Measurements from ENCODE around the gene FBN2.
"Not testable (repeated sequence)": the region's sequence is repeated elsewhere in the genome, so short reads cannot be mapped to it uniquely, and the experiment has no call there.

The FBN2 gene

DNA sequence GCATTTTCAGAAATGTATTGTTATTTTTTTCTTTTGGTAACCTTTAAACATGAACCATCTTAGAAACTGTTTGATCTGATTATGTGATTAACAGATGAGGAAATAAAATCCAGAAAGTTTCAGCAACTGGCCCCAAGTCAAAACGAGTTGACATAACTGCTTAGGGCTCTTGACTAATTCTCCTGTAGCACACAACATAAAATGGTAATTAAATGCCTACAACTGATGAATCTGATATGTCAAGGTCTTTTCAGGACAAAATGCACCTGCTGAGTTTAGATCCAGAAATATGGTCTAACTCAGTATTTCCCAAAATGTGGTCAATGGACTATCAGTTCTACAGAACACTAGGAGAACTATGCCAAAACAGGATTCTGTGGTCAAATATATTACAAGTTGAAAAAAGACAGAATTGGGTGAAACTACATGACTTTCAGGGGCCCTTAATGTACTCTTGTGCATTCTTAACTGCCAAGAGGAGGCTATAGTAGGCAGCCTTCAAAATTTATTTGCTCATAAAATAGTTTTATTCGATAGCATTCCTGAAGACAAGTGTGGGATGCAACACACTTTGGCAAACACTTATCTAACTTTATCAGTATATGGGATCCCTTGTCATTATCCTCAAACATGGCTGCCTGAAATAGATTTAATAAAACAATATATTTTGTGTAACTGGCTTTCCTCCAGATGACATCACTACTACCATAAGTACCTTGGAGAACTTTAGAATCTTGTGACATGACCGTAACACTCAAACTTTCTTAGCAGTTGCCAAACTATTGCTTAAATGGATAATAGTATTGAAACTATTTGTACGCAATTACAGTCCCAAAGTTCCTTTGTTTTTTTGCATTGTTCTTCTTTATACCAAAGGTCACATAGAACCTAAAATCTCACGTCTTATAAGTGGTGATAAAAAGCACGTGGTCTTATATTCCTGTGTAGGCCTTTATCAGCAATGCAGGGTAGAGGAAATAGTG lies 59.4 kb downstream of the FBN2 start:
- DNase-seq (ENCODE audit: low read depth), result no peak

DNA sequence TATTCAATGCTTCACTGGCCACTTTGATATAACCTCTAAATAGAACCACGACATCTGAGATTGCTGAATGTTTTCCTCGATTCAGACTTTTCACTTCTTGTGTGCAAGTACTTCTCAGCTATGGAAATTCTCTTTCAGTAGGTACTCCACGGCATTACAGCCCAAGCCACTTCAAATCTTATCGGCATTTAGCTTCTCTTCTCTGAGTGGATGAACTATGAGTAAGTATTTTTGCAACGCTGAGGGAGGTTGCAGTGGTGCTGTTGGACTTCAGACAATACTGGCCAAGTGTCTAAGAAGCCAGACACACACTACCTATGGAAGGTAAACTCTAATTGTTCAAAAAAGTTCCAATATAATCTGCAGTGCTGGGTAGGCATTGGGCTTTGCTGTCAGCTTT lies 60.1 kb downstream of the FBN2 start:
- no peak for DNase-seq (ENCODE audit: low read depth)

DNA sequence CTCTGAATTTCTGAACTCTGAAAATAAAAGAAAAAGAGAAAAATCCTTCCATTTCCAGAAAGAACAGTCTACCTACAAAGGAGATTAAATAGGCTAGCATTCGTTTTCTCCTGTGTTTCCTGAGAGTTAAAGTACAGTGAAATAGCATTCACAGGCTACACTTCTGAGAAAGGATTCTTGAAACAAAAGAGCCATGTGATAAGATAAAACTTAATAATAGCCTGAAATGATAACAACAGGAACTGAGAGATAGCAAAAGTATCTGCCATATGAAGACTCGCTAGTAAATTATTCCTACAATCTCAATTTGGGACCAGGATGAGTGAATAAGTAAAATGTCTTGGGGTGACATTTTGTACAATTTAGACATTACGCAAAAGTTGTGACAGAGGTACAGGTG lies 62.4 kb downstream of the FBN2 start:
- DNase-seq (ENCODE audit: low read depth), result no peak

DNA sequence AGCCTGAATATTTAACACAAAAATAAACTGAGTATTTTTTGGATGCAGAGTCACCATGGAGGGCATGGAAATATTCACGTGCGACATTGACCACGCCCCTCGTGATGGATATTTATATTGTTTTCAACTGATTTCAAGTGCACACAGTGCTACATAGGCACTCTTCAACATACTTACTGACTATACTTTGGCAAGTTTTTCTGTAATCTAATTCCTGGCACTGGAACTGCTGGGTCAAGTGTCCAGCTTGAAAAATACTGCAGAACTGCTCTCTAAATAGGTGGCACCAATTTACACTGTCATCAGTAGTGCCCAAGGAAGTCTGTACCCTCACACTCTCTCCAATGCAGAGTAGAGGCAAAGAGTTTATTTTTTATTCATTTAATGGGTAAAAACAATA lies 65.1 kb downstream of the FBN2 start:
- DNase-seq (ENCODE audit: low read depth), result no peak

DNA sequence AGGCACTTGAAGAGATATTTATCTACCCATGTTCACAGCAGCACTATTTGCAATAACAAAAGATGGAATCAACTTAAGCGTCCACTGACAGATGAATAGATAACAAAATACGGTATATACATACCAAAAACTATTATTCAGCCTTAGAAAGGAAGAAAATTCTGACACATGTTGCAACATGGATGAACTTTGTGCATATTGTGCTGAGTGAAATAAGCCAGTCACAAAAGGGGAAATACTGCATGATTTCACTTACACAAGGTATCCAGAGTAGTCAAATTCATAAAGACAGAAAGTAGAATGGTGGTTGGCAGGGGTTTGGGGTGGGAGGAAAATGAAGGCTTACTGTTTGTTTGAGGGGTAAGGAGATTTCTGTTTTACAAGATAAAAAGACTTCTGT lies 66.0 kb downstream of the FBN2 start:
- DNase-seq (ENCODE audit: low read depth), result no peak

DNA sequence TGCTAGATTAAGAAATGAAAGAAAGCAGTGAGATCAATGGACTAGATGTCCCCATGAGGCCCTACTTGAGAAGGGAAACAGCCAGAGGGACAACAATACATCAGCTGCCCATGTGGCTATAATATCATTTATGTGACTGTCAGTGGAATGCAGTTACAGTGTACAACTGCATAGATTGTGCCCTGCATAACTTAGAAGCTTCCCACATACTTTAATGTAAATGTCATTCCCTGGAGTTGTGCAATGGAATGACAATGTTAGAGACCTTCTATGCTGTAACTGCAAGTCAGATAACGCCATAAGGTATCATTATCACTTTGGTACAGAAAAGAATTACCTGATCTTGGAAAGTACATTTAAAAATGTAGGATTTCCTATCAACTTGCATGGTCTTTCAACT lies 67.4 kb downstream of the FBN2 start:
- DNase-seq (ENCODE audit: low read depth), result no peak

DNA sequence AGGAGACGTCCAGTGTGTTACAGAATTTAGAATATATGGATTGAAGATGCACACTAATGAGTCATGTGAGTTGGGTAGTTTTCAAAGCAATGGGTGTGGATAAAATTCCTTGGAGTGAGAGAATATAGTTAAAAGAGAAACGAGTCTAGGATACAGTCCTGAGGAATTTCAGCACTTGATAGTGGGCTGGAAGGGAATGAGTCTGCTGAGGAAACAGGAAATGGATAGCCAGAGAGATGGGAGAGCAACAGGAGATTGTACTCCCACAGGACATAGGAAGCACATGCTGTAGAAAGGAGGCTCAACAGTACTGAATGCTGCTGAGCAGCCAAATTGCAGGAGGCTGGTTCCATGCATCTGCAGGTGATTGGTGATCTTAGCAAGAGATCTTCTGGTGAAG lies 68.1 kb downstream of the FBN2 start:
- no peak for DNase-seq (ENCODE audit: low read depth)

DNA sequence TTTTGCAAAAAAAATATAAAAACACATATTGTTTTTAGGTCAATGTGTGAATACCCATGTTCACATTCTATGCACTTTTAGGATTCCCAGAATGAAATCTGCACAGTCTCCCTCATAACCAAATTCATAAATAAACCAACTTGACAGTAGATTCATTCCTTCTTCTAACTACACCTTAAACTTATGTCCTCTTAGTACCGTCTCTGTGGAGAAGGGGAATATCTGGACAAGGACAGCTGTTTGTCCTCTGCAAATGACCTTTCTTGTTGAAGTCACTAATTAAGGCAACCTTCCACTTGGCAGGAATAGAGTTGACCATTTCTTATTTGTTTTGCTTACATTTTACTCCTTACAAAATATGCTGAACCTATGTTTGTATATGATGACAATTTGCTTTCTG lies 71.1 kb downstream of the FBN2 start:
- DNase-seq (ENCODE audit: low read depth), result no peak

DNA sequence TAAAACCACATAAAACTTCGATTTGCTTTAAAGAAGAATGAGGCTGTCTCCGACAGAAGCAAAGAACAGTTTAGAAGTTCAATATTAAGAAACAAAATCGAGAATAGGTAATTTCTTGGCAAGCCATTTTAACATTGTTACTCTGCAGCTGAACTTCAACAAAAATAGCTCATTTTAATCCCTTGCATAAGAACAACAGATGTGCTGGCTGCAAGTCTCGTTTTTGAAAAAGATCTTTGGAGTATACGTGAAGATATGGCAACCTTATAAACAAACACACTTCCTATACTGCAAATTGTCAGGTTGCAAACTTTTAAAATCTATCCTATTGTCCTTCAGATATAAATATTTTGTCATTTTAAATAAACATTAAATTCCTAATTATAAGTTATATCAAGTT lies 71.5 kb downstream of the FBN2 start:
- DNase-seq (ENCODE audit: low read depth), result no peak

DNA sequence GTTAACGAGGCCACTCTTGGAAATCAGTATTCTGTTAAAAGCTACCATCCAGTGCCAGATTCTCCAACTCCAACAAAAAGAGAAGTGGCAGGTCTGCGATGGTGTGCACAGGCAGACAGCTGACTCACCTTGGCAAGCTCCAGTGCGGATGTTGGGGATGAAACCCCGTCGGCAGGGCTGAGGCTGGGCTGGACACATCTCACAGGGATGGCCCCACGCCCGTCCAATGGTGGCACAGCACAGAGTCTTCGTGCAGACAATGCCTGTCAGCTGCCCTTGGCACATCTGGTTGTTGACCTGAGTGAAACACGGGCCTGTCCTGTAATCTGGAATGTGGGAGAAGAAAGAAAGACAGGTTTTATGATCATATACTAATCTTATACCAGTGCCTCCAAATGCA lies 73.4 kb downstream of the FBN2 start:
- no peak for DNase-seq (ENCODE audit: low read depth)

DNA sequence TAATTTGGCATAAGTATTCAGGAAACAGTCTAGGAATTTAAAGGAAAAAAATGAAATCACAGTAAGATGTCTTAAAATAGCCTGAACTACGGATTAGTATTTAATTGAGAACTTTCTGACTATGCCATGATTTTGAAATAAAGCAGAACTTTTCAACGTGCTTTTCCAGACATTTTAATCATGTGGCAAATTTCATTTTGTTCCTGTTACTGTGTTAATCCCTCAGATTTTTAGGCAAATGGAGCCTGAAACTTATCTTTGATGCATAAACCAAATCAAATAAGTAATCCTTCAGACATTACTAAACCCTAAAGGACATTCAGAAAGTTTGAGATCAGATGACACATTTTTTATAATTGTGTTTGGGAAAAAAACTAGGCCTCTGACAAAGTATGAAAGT lies 75.7 kb downstream of the FBN2 start:
- DNase-seq (ENCODE audit: low read depth), result no peak

DNA sequence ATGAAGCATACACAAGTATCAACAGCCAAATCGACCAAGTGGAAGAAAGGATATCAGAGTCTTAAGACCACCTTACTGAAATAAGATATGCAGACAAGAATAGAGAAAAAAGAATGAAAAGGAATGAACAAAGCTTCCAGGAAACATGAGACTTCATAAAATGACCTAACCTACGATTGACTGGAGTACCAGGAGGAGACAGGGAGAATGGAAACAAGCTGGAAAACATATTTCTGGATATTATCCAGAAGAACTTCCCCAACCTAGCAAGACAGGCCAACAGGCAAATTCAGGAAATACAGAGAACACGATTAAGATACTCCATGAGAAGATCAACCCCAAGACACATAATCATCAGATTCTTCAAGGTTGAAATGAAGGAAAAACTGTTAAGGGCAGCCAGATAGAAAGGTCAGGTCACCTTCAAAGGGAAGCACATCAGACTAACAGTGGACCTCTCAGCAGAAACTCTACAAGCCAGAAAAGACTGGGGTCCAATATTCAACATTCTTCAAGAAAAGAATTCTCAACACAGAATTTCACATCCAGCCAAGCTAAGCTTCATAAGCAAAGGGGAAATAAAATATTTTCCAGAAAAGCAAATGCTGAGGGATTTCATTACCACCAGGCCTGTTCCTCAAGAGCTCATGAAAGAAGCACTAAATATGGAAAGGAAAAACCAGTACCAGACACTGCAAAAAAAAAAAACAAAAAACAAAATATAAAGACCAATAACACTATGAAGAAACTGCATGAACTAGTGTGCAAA lies 80.7 kb downstream of the FBN2 start:
- DNase-seq (ENCODE audit: low read depth), result not testable (repeated sequence)

DNA sequence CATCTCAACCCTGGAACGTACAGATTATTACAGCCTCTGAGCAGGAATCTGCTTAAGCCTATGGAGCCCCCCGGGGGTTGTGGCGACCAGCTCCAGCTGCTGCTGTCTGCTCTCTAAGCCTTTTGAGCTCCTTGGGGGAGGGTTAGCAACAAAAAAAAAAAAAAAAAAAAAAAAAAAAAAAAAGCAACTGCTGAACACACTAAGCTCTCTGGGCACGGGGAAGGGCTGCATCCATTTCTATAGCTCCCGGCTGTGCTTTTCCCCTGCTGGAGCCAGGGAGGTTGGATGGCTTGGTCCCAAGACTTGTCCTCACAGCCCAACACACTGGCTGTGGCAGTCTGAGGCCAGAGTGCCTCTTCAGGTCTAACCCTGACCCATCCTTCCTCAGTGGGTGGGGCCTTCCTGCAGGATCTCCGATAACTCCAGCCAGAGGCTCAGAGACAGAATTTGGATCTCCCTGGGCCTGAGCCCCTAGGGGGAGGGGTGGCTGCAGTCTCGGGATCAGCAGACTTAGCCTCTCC lies 82.1 kb downstream of the FBN2 start:
- DNase-seq (ENCODE audit: low read depth), result no peak

DNA sequence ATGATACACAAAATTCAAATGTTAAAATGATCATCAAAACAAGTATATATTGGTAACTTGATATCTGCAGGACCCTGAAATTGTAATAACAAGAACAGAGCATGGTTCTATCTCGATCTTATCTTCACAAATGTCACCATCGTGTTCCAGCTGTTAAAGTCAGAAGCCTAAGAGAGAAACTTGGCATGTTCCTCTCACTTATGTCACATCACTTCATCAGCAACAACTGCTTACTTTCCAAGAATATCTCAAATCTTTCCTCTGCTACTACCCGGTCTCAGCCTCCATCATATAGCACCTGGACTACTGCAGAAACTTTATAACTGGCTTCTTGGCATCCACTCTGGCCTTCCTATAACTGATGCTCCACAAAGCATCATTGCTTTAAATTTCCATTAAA lies 84.9 kb downstream of the FBN2 start:
- no peak for DNase-seq (ENCODE audit: low read depth)

DNA sequence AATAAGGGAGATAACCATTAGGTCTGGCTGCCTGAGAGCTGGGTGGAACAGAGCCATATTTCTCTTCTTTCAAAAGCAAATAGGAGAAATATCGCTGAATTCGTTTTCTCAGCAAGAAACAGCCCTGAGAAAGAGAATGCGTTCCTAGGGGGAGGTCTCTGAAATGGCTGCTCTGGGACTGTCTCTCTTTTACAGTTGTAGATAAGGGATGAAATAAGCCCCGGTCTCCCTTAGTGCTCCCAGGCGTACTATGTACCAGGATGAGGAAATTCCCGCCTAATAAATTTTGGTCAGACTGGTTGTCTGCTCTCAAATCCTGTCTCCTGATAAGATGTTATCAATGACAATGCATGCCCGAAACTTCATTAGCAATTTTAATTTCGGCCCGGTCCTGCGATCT lies 90.8 kb downstream of the FBN2 start:
- not testable (repeated sequence) for DNase-seq (ENCODE audit: low read depth)

DNA sequence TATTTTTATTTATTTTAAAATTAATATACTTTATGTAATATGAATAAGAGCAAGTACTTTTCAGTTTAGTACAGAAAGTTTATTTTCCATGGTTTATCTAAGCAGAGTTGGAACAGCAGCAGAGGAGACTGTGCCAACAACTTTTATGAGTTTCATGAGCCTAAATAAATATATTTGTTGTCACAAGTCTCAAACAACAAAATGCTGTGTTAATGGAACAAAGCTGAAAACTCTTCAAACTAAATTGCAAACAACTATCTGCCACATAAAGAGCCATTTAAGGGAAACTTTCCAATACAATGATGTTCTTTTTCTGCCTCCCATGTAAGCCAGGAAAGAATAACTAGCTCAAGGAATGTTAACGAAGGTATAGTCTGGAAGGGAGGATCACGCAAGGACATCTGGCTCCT lies 96.1 kb downstream of the FBN2 start:
- DNase-seq (ENCODE audit: low read depth), result no peak

DNA sequence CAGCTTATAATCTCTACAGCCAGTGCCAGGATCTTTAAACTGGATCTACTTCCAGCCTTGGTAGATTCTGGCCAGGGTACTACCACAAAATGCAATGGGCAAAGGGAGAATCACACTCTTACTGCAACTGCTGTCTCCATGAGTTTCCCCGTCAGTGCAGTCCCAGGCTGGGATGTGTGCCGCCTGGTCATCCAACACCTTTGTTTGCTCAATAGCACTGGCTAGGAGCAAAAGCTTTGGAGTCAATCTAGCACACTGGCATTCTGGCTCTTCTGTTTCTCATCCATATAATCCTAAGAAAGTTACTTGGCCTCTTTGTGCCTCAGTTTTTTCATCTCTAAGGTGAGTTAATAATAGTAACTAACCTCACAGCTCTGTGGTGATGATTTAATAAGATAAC lies 96.9 kb downstream of the FBN2 start:
- no peak for DNase-seq (ENCODE audit: low read depth)

DNA sequence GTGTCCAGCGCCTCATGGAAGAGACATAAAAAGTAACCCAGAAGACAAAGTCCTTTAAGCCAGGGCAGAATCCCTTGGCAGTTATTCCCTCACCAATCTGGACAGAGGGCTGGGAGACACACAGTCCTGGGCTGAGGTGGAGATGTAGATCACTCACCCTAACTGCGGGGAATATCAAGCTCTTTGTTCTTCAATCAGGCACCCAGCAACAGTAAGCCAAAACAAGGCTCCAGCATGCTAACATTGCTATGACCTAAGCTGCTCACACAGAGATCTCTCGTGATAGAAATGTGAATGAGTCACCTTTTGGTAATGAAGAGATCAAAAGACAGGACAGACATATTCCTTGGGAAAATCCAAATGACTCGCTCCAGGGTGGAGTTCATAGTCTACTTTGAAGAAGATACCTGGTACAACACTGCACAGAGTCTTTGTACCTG lies 101.3 kb downstream of the FBN2 start:
- no peak for DNase-seq (ENCODE audit: low read depth)

DNA sequence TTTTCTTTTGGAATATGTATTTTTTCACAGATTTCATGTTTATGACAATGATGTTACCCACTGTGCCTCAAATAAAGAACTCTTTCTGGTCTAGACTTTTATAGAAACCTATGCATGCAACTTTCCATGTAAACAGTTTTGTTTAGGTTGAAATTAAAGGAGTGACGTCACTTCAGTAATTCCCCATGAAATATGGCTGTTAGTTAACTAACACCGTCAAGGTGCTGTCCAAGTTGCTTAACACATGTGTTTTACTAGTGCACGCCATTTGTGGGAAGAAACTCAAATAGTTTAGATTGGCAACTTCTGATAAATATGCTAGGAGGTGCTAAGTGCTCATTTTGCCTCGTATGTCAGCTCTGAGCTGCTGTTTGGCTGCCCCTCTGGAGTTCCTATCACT lies 102.2 kb downstream of the FBN2 start:
- no peak for DNase-seq (ENCODE audit: low read depth)

DNA sequence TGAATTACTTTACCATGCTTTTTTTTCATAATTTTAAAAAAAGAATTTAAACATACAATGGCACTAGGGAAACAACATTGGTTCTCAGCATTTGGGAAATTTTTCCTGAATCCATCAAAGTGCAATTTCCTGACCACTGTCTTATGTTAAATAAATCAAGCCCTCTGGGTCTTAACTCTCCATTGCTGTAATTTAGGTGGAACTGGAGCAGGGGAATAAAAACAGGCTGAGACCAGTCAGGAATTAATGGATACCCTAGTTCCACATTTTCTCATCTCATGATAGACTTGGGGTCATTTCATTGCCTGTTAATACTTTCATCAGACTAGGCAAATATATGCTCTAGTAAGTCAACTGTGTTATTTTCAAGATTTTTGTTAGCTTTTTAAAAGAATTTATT lies 103.1 kb downstream of the FBN2 start:
- DNase-seq (ENCODE audit: low read depth), result no peak

DNA sequence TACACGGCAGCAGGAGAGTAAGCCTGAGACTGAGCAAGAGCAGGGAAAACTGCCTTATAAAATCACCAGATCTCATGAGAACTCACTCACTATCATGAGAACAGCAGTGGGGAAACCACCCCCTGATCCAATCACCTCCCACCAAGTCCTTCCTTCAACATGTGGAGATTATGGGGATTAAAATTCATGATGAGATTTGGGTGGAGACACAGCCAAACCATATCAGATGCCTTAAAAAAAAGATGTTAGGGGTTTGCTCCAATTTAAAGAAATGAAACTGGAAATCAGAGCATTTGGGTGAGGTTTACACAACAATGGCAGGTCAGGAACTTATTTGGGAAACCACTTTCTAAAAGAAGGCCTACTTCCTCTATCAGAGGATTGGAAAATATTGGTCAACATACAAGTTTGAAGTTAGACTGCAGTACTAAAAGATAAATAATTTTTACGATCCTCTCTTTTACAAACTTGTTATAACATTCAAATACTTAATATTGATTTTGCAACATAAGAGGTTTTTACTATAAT lies 105.1 kb downstream of the FBN2 start:
- no peak for DNase-seq (ENCODE audit: low read depth)

DNA sequence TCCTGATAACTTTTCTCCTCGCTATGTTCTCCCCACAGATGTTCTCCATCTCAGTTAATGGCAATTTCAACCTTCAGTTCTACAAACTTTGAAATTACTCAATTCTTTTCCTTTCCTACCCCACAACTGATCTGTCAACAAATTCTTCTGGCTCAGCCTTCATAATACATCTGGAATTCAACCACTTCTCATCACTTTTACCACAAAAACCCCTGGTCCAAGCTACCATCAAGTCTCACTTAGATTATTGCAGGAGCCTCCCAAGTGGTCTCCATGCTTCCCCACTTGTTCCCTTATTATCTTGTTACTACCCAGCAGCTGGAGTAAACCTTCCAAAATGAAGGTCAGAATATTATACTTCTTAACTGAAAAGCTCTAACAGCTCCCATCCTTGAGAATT lies 110.1 kb downstream of the FBN2 start:
- no peak for DNase-seq (ENCODE audit: low read depth)

DNA sequence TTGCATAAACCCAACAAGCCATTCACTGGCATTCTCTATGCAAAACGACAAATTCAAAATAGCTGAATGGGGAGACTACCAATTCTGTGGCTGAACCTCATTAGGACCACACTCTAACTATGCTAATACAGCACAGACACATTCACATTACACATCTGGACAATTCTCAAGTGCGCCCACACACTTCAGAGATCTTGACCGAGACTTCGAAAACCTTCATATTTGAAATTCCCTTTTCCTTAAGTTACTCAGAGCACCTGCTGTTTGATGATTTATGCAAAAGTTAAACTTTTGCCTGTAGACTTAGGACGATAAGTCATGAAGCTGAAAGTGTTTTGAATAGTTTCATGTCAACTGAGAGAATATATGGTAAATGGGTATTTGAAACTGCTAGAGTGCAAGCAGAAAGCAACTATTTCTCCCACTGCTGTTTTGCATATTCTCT lies 111.9 kb downstream of the FBN2 start:
- no peak for DNase-seq (ENCODE audit: low read depth)
